ENCODE measurements around the gene GPER1. TPM values are rescaled to one million over a fixed set of nuclear protein-coding genes. Genes with fewer than 3 reads are reported as not detected.
"Not testable (repeated sequence)": the region's sequence is repeated elsewhere in the genome, so short reads cannot be mapped to it uniquely, and the experiment has no call there.

The GPER1 gene
- total RNA-seq (2014; rRNA removed; shearing (Covaris generic)): 1.9 and 2.3 TPM in 2 replicates
- polyA plus RNA-seq (2014; cell fraction: nucleus; rRNA removed): 0.24 and 1.2 TPM in 2 replicates

DNA sequence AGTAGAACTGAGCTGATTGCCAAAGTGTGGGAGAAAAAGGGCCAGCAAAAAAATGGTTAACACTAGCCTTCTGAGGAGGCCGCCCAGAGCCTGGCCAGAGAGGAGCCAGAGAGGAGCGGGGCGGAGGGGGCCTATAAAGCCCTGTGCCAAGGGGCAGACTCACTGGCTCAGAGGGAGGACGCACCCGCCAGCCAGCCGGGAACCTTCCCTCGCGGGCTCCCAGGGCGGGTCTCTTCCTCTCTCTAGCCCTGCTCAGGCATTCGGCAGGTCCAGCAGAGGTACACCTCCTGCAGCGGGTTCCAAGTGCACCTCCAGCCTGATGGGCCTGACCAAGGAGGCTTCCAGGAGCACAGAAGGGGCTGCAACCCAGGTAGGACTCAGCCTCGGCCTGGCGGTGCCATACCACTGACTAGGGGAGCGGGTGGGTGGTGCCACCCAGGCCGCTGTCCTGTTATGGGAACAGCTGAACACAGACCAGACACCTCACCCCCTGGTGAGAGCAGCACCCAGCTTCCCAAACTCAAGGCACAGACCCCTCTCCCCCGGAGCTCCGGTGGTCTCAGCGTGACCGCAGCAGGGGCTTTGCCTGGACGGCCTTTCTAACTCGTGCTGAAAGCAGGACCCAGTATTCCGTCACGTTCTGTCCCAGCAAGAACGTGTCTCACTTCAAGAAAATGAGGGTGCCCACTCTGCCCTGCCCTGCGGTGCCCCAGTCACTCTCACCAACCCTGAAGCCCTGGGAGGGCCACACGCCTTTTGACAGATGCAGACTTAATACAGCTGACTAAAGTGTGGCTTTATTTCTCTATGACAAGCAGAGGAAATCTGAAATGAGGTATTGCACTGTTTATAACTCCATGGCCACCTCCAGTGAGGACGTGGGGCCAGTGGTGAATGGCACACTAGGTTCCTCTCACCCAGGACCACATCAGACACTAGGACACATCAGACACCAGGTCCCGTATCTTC, at the start of gene GPER1:
Gene GPER1 (plus strand): TSS at position 162 of the 969 bp plus-strand sequence. CDS start 3,616 bp downstream, outside the sequence.
- peak; percentile 39 for DNase-seq (ENCODE audit: extremely low read depth, low read depth)

DNA sequence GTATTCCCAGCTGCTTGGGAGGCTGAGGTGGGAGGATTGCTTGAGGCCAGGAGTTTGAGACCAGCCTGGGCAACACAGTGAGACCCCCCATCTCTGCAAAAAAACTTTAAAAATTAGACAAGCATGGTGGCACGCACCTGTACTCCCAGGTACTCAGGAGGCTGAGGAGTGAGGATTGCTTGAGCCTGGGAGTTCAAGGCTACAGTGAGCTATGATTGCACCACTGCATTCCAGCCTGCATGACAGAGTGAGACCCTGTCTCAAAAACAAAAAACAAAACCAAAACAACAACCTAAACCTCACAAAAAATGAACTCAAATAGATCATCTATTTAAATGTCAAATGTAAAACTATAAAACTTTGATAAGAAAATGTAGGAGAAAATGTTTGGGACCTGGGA, 47.7 kb upstream of the GPER1 start:
- not testable (repeated sequence) for DNase-seq (ENCODE audit: extremely low read depth, low read depth)

DNA sequence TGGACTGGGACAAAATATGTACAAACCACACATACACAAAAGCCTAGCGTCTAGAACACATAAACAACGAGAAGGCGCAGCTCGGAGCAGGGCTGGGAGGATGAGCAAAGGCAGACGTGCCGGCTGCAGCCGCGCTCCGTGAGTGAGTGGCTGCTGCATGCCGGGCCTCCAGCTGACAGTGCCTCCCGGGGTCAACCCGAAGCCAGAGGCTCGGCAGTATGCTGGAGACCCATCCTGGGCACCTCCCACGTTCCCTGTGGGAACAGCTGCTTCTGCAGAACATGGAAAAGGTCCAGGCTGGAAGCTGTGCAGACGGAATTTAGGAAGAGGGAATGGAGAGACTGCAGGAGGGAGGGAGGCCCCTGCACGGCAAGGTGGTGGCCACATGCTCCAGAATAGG, 47.1 kb upstream of the GPER1 start:
- no peak for DNase-seq (ENCODE audit: extremely low read depth, low read depth)

DNA sequence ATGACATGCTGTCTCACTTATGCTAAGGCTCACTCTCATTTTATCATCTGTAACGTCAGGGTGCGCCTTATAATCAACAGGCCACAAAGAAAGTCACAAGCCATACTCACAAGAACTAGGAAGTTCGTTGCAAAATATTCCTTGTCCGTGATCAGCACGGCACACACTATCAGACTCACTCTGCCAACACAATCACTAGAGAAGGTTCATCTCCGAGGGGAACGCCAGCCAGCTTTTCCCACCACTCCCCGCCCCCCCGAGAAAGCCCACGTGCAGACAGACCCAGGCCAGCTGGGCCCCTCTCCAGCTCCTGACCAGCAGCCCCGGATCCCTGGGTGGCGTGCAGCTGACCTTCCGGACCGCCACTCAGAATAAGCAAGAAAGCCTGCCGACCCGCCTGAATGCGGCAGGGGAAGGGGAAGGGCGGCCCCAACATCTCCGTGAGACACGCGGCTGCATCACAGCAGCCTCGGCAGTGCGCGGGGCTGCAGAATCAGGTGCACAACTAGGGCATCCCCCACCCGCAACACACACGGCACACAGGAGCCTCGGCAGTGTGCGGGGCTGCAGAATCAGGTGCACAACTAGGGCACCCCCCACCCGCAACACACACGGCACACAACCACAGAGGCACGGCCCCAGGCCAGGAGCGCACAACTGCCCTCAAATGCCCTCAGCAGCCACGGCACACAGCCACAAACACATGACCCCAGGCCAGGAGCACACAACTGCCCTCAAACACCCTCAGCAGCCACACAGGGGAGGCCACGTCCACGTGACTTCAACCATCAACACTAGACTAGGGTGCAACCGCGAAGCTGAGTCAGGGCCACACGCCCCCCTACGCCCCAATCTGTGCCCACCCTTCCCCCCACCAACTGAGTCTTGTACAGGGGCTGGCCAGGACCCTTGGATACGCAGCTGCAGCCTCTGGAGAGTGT, 46.1 kb upstream of the GPER1 start:
- no peak for DNase-seq (ENCODE audit: extremely low read depth, low read depth)

DNA sequence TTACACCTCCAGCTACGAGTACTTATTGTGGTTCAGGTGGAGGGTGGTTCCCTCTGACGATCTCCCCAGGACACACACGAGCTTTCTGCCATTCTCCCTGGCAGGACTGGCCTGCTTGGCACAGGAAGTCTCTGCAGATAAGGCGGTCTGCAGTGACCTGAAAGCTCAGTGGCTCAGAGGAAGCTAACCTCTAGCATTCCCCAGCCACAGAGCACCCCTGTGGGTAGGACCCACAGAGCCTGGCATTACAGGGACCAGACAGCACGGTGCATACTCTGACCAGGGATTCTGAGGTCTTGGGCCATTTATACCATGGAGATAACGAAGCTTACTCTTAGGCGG, 45.5 kb upstream of the GPER1 start:
- no peak for DNase-seq (ENCODE audit: extremely low read depth, low read depth)

DNA sequence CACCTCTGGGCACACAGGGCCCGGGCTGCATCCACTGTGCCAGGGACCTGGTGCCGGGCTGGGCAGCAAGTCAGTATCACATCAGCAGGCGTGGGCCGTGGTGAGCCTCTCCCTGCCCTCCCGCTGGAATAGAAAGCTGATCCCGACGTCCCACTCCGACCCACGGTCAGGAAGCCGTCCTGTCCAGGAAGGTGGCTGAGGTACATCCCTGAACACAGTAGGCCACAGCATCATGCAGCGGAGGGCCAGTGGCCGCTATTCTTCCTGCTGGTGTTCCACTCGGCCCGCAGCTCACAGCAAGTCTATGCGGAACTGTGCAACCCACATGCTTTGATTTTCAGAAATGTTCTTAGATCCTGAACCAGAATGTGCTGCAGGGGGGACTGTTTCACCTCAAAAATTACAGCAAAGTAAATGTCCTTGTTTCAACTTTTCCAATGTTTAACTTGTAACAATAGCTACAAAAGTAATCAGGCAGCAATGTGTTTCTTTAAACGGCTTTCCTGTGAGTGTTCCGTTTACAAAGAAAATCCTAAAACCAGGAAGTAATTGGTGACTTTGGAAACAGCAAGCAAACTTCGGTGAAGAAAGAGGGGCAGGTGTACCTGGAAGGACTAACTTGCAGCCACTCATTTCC, 44.2 kb upstream of the GPER1 start:
- no peak for DNase-seq (ENCODE audit: extremely low read depth, low read depth)

DNA sequence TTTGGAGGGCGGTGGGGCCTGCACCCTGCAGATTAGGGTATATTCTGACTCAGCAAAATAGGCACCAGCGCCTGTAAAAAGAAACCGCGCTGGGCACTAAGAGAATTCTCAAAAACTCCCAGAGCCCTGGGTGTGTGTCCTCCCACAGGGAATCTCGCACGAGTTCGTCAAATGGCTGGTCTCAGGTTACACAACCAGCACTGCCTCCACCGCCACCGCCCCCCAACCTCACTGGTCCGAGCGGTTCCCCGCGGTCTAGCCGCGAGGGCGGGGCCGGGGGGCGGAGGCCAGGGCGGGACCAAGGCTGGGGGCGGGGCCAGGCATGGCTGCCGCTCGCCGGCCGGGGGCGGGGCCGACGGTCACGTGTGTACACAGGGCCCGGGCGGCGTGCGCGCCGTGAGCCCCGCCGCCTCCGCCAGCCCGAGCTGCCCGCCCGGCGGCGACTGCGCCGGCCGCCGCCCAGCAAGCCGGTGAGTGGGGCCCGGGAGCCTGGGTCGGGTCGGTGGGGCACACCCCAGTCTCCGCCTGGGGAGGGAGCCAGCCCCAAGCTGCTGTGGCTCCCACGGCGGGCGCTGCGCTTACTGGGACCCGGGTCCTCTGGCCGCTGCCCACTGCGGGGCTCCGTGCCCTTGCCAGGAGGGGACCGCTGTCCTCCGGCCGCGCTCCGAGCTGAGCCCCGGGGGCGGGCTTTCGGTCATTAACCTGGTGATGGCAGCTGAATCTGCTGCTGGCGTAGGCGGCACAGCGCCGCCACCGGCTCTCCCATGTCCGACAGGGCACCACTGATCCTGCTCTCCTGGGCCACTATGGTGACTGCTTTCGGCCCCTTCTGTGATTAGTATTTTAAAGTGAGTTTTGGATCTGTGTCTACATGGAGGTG, 43.5 kb upstream of the GPER1 start, which contains the start of gene GPR146:
Gene GPR146 (plus strand): TSS at position 358 of the 880 bp plus-strand sequence. CDS start 12,970 bp downstream, outside the sequence.
- peak; percentile 96 for DNase-seq (ENCODE audit: extremely low read depth, low read depth)

DNA sequence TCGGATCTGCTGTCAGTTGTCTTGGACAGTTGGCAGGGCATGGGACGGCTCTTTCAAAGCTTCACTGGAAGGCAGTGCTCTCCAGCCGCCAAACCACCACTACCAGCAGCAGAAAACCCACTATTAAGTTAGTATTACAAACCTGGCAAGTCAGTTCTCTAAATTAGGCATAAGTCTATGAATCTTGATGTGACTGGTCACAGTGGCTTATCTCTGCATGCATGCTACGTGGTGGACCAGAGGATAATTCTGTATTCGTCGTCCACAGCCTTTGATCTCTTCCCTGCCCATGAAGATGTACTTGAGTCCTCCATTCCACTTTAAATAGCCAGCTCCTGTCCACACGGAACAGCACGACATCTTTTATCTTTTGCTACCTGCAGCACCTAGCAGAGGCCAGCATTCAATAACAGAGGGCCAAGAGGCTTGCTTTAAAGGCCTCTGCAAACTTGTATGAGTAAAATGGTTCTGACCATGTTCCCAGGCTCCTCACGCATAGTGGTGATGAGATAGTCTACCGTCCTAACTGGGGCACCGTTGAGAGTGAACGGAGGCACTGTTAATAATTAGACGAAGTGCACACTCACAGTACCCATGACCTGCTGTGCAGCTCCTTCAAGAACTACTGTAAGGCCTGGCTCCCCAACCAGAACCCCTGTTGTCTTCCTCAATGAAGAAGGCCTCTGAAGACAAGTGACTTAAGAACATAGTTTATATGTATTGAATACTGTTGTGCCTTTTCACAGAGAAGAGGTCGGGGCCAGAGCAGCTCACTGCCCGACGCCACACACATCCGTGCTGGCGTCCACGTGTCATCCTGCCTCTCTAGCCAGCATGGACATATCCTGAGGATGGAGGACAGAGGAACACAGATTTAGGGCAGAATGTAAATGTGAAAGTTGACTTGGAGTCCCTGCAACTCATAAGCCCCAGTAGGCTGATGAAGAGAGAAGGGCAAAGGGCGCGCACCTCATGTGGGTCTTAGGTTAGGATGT, 42.5 kb upstream of the GPER1 start:
- DNase-seq (ENCODE audit: extremely low read depth, low read depth): no peak

DNA sequence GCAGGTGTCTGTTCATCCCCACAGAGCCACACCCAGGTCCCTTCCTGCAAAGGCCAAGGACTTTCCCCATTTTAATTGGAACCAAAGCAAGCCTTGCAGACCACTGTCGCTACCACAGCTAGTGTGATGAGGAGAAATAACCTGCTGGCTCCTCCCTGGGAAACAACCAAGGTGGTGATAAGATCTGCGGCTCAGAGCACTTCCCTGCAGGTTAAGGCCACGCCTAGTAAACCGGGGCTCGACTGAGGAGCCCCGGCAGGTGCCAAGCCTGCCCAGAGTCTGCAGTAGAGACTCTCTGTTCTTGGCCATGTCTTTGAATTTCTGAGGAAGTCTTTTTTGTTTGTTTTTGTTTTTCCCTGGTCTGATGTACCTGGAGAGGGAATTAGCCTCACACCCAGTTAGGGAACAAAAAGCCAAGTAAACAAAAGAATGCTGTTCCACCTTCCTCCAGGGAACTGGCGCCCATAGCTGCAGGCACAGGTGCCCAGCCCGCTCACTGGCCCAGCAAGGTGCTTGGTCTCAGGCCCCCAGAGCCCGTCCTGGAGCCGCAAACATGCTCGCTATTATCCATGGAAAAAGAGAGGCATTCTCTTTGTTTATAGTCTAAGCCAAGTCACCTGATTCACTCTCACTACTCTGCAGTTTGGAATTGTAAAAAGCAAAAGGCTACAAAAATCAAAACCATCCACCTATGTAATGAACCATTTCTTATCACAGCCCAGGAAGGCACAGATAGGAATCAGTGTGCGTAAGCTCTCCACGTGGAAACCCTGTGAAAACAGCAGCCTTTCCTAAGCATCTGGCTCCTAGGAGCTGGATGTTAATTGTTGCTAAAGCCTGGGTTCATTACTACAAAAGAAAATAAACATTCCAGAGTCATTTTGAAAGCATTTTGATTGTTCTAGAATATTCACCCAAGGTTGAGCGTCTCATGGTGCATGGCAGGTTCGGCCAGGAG, 40.9 kb upstream of the GPER1 start:
- DNase-seq (ENCODE audit: extremely low read depth, low read depth): no peak

DNA sequence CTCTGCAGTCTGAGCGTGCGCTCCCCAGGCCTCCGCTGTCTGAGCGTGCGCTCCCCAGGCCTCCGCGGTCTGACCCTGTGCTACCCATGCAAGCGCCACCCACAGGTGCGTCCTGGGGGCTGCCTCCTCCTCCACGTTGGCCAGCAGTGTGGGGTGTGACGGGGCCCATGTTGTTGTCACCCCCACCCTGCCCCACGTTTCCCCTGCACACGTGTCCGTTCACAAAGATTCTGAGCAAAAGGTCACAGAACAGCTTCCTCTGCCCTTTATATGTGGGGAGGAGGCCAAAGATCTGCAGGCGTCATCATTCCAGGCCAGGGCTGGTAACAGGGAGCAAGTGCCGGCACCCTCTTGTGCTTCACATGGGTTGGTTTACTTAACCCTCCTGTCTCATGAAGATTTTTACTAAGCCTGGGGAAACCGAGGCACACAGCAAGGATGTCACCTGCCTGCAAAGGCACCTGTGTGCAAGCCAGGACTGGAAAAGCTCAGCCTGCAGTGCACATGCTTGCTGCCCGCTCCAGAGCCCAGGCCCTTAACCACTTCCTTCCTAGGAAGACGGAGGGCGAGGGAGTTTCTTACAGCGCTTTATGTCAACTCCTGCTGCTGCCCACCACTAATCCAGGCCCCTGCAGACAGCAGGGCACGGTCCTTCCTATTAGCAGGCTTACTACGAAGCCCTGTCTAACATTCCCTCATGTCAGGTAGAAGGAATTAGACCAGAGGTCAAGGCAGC, 38.7 kb upstream of the GPER1 start:
- DNase-seq (ENCODE audit: extremely low read depth, low read depth): no peak

DNA sequence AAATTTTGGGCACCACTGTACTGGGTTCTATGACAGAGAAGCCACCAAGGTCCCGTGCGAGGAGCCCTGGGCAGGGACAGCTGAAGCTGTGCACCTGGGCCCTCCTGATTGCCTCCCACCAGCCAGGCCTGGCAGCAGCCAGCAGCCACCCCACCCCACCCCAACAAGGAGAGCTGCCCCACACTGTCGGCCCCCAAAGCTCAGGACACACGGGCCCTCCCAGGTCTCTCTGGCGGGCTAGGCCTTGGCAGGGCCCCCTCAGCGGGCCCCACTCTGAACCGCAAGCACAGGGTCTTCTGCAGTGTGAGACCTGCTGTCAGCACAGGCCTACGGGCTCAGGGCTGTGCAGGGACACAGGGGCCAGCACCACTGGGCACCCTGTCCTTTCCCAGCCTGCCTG, 38.1 kb upstream of the GPER1 start:
- DNase-seq (ENCODE audit: extremely low read depth, low read depth): no peak

DNA sequence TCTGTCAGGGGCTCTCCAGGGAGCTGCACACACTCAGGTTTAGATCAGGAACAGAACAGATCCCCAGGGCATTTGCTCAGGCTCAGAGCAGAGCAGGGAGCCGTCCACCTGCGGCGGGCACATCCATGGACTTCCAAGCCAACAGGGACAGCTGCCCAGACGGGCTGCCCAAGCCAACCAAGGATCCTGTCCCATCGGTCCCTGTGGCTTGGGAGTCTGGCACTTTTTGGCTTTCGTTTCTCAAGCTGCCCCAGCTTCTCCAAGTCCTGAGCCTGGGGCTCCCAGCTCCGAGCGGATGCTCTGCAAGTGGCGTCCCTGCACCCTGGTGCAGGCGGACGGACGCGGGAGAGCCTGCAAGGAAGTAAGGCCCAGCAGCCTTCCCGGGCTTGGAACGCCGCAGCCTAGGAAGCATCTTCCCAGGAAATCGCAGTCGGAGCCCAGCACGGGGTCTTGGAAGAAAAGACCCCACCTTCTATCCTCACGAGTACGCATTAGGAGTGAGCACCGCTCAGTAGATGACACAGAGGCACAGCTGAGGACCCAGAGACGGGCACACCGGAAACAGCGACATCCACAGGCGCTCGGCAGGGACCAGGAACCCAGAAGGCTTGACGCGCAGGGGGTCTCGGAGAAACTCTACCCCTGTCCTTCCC, 37.5 kb upstream of the GPER1 start:
- DNase-seq (ENCODE audit: extremely low read depth, low read depth): no peak

DNA sequence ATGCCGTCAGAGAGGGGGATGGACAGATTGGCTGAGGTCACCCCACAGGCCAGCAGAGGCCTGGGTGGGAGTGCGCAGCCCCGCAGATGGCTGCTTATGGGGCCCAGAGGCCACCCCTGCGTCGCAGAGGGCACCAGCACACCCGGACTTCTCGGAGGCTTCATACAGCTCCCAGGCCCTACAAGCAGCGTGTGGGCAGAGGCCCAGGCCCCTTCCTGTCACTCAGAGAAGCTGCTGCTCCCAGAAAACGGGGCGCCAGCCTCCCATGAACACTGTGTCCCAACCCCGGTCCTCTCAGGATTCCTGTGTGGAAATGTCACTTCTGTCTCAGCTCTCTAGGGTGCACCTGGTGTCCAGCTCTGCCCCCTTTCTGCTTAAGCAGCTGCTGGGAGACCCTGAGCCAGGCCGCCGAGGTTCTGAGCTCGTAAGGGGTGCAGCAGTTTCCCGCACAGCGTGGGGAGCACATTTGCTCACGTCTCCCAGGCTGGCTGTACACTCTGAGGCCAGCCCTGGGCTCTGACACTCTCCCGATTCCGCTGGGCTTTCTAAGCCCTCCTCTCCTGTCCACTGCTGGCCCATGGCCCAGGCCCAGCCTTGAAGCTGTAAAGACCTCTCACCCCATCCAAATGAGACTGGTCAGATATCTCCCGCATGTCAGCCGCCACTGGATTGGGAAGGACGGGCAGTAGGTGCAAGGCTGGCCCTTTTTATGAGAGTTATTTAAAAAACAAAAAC, 36.8 kb upstream of the GPER1 start:
- no peak for DNase-seq (ENCODE audit: extremely low read depth, low read depth)

DNA sequence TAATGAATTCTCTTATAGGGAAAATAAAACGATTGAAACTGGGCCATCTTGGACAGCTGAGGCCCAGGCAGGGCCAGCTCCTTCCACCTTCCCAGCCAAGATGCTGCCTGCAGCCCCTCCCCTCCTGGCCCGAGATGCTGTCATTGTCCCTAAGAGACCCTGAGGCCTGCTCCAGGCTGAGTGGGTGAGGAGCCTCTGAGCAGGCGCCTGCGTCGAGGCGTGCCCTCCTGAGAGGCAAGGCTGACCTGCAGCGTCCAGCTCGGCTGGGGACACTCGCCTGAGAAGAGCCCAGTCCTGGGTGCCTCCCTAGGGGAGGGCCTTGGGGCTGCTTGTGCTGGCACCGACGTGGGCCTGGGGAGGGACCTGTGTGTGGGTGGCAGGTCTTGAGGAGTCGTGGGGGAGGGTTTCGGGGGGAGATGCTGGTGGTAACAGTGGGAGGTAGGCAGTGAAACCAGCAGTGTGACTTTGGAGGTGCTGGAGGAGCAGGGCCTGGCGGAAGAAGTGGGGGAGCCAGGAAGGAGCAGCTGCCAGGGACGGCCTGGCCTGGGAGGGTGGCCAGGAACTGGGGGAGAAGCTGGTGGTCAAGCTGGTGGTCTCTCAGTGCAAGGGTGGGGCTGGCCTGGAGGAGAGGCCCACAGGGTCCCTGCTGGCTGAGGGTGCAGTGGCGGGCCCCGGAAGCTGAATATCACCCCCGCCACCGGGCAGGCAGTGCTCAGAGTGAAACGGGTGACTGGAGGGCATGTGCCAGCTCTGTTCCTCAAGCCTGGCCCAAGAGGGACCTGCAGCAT, 35.7 kb upstream of the GPER1 start:
- DNase-seq (ENCODE audit: extremely low read depth, low read depth): no peak

DNA sequence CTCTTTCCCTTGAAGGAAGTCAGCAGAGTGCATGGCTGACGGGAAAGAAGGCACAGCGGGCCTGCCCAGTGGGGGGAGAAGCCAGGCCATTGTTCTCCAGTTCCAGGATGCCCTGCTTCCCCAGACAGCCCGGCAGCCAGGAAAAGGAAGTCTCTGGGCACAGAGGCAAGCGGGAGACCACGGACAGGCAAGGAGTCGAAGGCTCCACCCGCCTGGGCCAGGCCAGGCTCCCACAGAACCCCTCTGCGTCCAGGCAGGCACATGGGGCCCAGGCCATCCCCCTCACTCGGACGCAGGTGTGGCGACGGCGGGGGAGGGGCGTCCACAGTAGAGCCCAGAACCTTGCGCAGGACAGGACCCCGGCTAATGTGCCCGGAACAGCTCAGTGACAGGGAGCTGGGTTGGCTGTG, 34.9 kb upstream of the GPER1 start:
- no peak for DNase-seq (ENCODE audit: extremely low read depth, low read depth)
